Measurements from ENCODE around the gene NPPC. TPM values are rescaled to one million over a fixed set of nuclear protein-coding genes. Genes with fewer than 3 reads are reported as not detected.

NPPC gene
- total and polyA plus RNA-seq, 2 of the 8 experiments (the other 6 are each of a cell fraction or from before 2014, with no cell fraction given), result 1.3 to 4.7 TPM

- Histone ChIP-seq H3K79me1 (ENCODE audit: low read depth, low read length) (no peaks in the 10 kb centered on the region), H3K9ac (replicated peaks in 1 of 4; ENCODE audit: extremely low read depth in 1 of 4, low read depth in 3 of 4, low read length in 3 of 4) (no peak overlapping the region), H3K9me3 (ENCODE audit: insufficient read depth in 2 of 2, low read depth in 1 of 2, low read length in 1 of 2) (no peaks in the 10 kb centered on the region), H2AFZ (ENCODE audit: low read length) (peak overlapping the region; percentile 15; the same call in 1 of the 2 replicates), H2BK120ac (replicated peaks; ENCODE audit: low read depth, low read length) (no peak overlapping the region), H2BK5ac (ENCODE audit: low read depth, low read length) (no peak overlapping the region), H3K14ac (ENCODE audit: insufficient read length) (no peak overlapping the region), H3K4me3 (ENCODE audit: extremely low read depth in 1 of 4, insufficient read depth in 2 of 4, low read depth in 3 of 4, low read length in 4 of 4) (no peak overlapping the region), H4K20me1 (replicated peaks in 1 of 2; ENCODE audit: control insufficient read depth in 1 of 2, insufficient read depth in 2 of 2, low read length in 2 of 2) (no peaks in the 10 kb centered on the region), H3K4me1 (replicated peaks in 1 of 4; ENCODE audit: control insufficient read depth in 3 of 4, insufficient read depth in 4 of 4, low read length in 3 of 4) (peaks cover 0 to 2% (median 0%) of the 10 kb centered on the region in 4 experiments; a peak in 2 of 7 replicates), H3K27ac (ENCODE audit: low read depth, low read length) (no peak overlapping the region), H3K18ac (ENCODE audit: extremely low read depth, low read length) (no peak overlapping the region), H4K5ac (ENCODE audit: insufficient read length, low read depth, low read length) (no peak overlapping the region), H4K91ac (replicated peaks; ENCODE audit: insufficient read length, low read length) (no peak overlapping the region), H2AK5ac (ENCODE audit: low read depth, low read length) (no peak overlapping the region), H2BK15ac (ENCODE audit: low read length) (no peak overlapping the region), H3K4ac (replicated peaks; ENCODE audit: insufficient read length, low read depth, low read length) (no peak overlapping the region), H2BK12ac (ENCODE audit: low read depth, low read length) (no peak overlapping the region), H3K56ac (replicated peaks; ENCODE audit: insufficient read length, low read depth, low read length) (no peak overlapping the region), H3K36me3 (ENCODE audit: control insufficient read depth in 2 of 4, insufficient read depth in 4 of 4, low read length in 3 of 4) (no peaks in the 10 kb centered on the region), H4K8ac (ENCODE audit: extremely low read depth, insufficient read depth, low read length) (no peak overlapping the region; the same call in 1 of the 2 replicates), H2BK20ac (ENCODE audit: low read length) (no peak overlapping the region), H3K79me2 (ENCODE audit: control insufficient read depth in 1 of 2, insufficient read depth in 2 of 2, low read length in 2 of 2) (no peaks in the 10 kb centered on the region), H3K23me2 (ENCODE audit: low read depth, low read length) (no peaks in the 10 kb centered on the region), H3K27me3 (replicated peaks in 1 of 4; ENCODE audit: control insufficient read depth in 3 of 4, extremely low read depth in 1 of 4, insufficient read depth in 3 of 4, low read length in 3 of 4) (no peaks in the 10 kb centered on the region; a peak in 1 of 7 replicates), H3K23ac (ENCODE audit: insufficient read length) (no peak overlapping the region), H3K4me2 (ENCODE audit: insufficient read depth in 1 of 2, low read depth in 2 of 2, low read length in 2 of 2) (no peak overlapping the region)
- ChIA-PET POLR2A (ENCODE audit: partially characterized antibody) (interaction anchor here (0.6 to 2.0 kb wide), 2 partner anchors 9 to 452 kb away, joined by 3 to 10 read pairs; partner anchors contain the start of gene NPPC), CTCF (ENCODE audit: partially characterized antibody) (interaction anchor here (0.5 to 3.6 kb wide), 15 partner anchors 8 to 495 kb away, joined by 3 to 17 read pairs (median 3); partner anchors contain the start of gene NPPC)
- 84% methylated on average over 8 of the region's 8 CpGs; no CpG with 5 or more reads in 1 of the 2 experiments for WGBS, 2 experiments (ENCODE audit: extremely low coverage in 1 of 2, insufficient coverage in 1 of 2, insufficient read length in 1 of 2, insufficient replicate concordance in 2 of 2, low coverage in 1 of 2, low lambda C conversion rate in 2 of 2, missing lambda C conversion rate in 1 of 2)
- FAIRE-seq (no peak), DNase-seq (ENCODE audit: low read depth in 1 of 2, low spot score in 2 of 2) (peak in 1 of 2 experiments; percentile 29)
- TF ChIP-seq NRF1 (IDR thresholded peaks at IDR 0.05; ENCODE audit: low read depth, low read length) (no peak), RFX5 (IDR thresholded peaks at IDR 0.05; ENCODE audit: borderline replicate concordance, low read depth, low read length) (no peak), POLR2A (IDR thresholded peaks at IDR 0.05; ENCODE audit: control extremely low read depth in 1 of 2, low read depth in 2 of 2, low read length in 2 of 2) (no peak), TAF7 (optimal IDR thresholded peaks at IDR 0.05; ENCODE audit: borderline replicate concordance, low read depth, low read length) (no peak)
Observed at GRCh38 chr2:231934441-231935206, 8.4 kb upstream of the NPPC start.

Measured in H1 (cell line).